Transverse colon (tissue), 4 donors: ENCODE measurements around the gene KTI12.

Source experiments
- EP300 ChIP-seq: sonication (generic); formaldehyde crosslinking; IDR thresholded peaks from one replicate; pipeline ENCODE4 v1.6.1; 2017; ENCODE audit warnings: antibody characterized with exemption, low read depth
- POLR2A ChIP-seq: fragments of 450-650 bp; IDR thresholded peaks from one replicate; pipeline ENCODE4 v1.6.1; 2016; ENCODE audit warnings: antibody characterized with exemption, mild to moderate bottlenecking, moderate library complexity
- POLR2AphosphoS5 ChIP-seq, 3 donors: sonication (generic); formaldehyde crosslinking; IDR thresholded peaks; one replicate each; pipeline ENCODE4 v1.6.1; 2016; ENCODE audit warnings: antibody characterized with exemption in 3 of 3
- TF ChIP-seq, protein P1 (sequence below), 5 experiments: fragments of 200-600 bp in 3 of 5; fragments of 450-650 bp in 2 of 5; sonication (generic) in 3 of 5; IDR thresholded peaks; 1 replicate in 2 of 5; 2 replicates in 3 of 5; pipeline ENCODE4 v1.5.1; 2016 to 2017; ENCODE audit warnings: antibody characterized with exemption in 5 of 5, inconsistent platforms in 3 of 5, mild to moderate bottlenecking in 2 of 5, moderate library complexity in 1 of 5

DNA sequence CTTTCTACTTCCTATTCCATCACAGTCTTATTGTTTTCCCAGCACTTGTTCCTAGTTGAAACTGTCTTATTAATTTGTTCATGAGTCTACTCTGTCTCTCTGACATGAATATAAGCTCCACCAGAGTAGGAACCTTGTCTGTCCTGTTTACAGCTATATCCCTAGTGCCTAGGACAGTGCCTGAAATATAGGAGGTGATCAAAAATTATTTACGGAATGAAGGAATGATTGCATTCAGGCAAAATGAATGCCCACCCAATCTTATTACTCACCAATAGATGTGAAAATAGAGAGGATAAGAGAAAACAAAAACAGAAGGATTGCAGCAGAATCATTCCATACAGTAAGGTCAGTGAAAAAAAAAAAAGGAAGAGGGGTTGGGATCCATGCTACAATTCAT, 20.3 kb upstream of the KTI12 start:
- TF ChIP-seq, protein P1, sequence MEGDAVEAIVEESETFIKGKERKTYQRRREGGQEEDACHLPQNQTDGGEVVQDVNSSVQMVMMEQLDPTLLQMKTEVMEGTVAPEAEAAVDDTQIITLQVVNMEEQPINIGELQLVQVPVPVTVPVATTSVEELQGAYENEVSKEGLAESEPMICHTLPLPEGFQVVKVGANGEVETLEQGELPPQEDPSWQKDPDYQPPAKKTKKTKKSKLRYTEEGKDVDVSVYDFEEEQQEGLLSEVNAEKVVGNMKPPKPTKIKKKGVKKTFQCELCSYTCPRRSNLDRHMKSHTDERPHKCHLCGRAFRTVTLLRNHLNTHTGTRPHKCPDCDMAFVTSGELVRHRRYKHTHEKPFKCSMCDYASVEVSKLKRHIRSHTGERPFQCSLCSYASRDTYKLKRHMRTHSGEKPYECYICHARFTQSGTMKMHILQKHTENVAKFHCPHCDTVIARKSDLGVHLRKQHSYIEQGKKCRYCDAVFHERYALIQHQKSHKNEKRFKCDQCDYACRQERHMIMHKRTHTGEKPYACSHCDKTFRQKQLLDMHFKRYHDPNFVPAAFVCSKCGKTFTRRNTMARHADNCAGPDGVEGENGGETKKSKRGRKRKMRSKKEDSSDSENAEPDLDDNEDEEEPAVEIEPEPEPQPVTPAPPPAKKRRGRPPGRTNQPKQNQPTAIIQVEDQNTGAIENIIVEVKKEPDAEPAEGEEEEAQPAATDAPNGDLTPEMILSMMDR (IDR thresholded peaks at IDR 0.05), result no peak
- TF ChIP-seq EP300, result no peak
- no peak for TF ChIP-seq POLR2A
- no peak for TF ChIP-seq POLR2AphosphoS5 (IDR thresholded peaks at IDR 0.05)
